ENCODE results near the gene ZNF407. TPM values are rescaled to one million over a fixed set of nuclear protein-coding genes. Genes with fewer than 3 reads are reported as not detected.

Gene ZNF407
- total and polyA plus RNA-seq, 4 donors: 1.9 to 16.5 (median 6.6) TPM

DNA sequence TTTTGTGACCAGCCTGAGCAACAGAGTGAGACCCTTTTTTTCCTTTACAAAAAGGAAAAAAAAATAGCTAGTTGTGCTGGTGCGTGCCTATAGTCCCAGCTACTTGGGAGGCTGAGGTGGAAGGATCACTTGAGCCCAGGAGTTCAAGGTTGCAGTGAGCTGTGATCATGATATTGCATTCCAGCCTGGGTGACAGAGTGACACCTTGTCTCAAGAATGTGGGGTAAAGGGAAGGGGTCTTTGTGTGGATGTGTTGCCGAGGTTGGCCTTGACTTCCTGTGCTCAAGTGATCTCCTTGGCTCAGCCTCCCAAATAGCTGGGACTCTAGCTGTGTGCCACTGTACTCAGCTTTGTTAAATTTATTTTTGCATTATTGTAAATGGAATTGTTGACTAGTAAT is 120.6 kb downstream of the ZNF407 start:
- H3K4me1 ChIP-seq (ENCODE audit: control insufficient read depth in 4 of 4, insufficient read depth in 4 of 4, low read length in 3 of 4): peaks cover 4 to 27% (median 14%) of the 10 kb centered on the region in 4 donors
- no peak overlapping the region for H3K9ac ChIP-seq (ENCODE audit: low read depth in 1 of 2, low read length in 2 of 2)
- no peak for DNase-seq (ENCODE audit: low spot score)
- no peaks in the 10 kb centered on the region for H3K9me3 ChIP-seq (ENCODE audit: control insufficient read depth in 4 of 4, low read length in 3 of 4)
- H3K36me3 ChIP-seq (ENCODE audit: control insufficient read depth in 4 of 4, insufficient read depth in 3 of 4, low read depth in 1 of 4, low read length in 3 of 4): no peaks in the 10 kb centered on the region
- H3K27me3 ChIP-seq (ENCODE audit: control insufficient read depth in 4 of 4, insufficient read depth in 4 of 4, low read length in 3 of 4): no peaks in the 10 kb centered on the region
- no peak overlapping the region for H3K4me3 ChIP-seq (ENCODE audit: low read depth in 1 of 3, low read length in 3 of 3)
- 87% methylated on average over 2 of the region's 2 CpGs for WGBS
- no peak overlapping the region for H3K27ac ChIP-seq (ENCODE audit: low read depth in 1 of 2, low read length in 2 of 2)
- TF ChIP-seq, protein P1, sequence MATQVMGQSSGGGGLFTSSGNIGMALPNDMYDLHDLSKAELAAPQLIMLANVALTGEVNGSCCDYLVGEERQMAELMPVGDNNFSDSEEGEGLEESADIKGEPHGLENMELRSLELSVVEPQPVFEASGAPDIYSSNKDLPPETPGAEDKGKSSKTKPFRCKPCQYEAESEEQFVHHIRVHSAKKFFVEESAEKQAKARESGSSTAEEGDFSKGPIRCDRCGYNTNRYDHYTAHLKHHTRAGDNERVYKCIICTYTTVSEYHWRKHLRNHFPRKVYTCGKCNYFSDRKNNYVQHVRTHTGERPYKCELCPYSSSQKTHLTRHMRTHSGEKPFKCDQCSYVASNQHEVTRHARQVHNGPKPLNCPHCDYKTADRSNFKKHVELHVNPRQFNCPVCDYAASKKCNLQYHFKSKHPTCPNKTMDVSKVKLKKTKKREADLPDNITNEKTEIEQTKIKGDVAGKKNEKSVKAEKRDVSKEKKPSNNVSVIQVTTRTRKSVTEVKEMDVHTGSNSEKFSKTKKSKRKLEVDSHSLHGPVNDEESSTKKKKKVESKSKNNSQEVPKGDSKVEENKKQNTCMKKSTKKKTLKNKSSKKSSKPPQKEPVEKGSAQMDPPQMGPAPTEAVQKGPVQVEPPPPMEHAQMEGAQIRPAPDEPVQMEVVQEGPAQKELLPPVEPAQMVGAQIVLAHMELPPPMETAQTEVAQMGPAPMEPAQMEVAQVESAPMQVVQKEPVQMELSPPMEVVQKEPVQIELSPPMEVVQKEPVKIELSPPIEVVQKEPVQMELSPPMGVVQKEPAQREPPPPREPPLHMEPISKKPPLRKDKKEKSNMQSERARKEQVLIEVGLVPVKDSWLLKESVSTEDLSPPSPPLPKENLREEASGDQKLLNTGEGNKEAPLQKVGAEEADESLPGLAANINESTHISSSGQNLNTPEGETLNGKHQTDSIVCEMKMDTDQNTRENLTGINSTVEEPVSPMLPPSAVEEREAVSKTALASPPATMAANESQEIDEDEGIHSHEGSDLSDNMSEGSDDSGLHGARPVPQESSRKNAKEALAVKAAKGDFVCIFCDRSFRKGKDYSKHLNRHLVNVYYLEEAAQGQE (IDR thresholded peaks at IDR 0.05): no peak
- TF ChIP-seq MAX (IDR thresholded peaks at IDR 0.05) (no peak), RXRA (IDR thresholded peaks at IDR 0.05) (no peak), CTCF (IDR thresholded peaks at IDR 0.05; ENCODE audit: low read depth, low read length, missing input control) (no peak), JUND (IDR thresholded peaks at IDR 0.05) (no peak), YY1 (IDR thresholded peaks at IDR 0.05) (no peak), RAD21 (IDR thresholded peaks at IDR 0.05) (no peak), NR2F2 (IDR thresholded peaks at IDR 0.05) (no peak), TAF1 (conservative IDR thresholded peaks at IDR 0.05) (no peak), FOXA2 (IDR thresholded peaks at IDR 0.05) (no peak), HNF4A (conservative IDR thresholded peaks at IDR 0.05) (no peak)

GRCh38 chr18:74722237-74722636 is 124.6 kb downstream of the ZNF407 start:
- DNase-seq (ENCODE audit: low spot score): no peak
- Histone ChIP-seq H3K4me1 (ENCODE audit: control insufficient read depth in 4 of 4, insufficient read depth in 4 of 4, low read length in 3 of 4) (peaks cover 0 to 10% (median 3%) of the 10 kb centered on the region in 4 donors), H3K4me3 (ENCODE audit: low read depth in 1 of 3, low read length in 3 of 3) (no peak overlapping the region), H3K27me3 (ENCODE audit: control insufficient read depth in 4 of 4, insufficient read depth in 4 of 4, low read length in 3 of 4) (no peaks in the 10 kb centered on the region), H3K9me3 (ENCODE audit: control insufficient read depth in 4 of 4, low read length in 3 of 4) (no peaks in the 10 kb centered on the region), H3K9ac (ENCODE audit: low read depth in 1 of 2, low read length in 2 of 2) (no peak overlapping the region), H3K36me3 (ENCODE audit: control insufficient read depth in 4 of 4, insufficient read depth in 3 of 4, low read depth in 1 of 4, low read length in 3 of 4) (no peaks in the 10 kb centered on the region), H3K27ac (ENCODE audit: low read depth in 1 of 2, low read length in 2 of 2) (no peak overlapping the region)
- TF ChIP-seq GABPA (IDR thresholded peaks at IDR 0.05 in 1 of 2, conservative IDR thresholded peaks at IDR 0.05 in 1 of 2): no peak
- TF ChIP-seq YY1 (IDR thresholded peaks at IDR 0.05): no peak
- TF ChIP-seq, protein P1 (IDR thresholded peaks at IDR 0.05): no peak
- TF ChIP-seq EGR1 (IDR thresholded peaks at IDR 0.05; ENCODE audit: low read depth in 2 of 2): no peak
- TF ChIP-seq FOXA1 (IDR thresholded peaks at IDR 0.05): no peak
- no peak for TF ChIP-seq HNF4A (conservative IDR thresholded peaks at IDR 0.05)
- TF ChIP-seq TAF1 (conservative IDR thresholded peaks at IDR 0.05): no peak
- 71% methylated on average over 2 of the region's 2 CpGs for WGBS
